ENCODE measurements around the gene ATMIN.

The ATMIN gene

GRCh38 chr16:81029930-81030604 lies 5.6 kb upstream of the ATMIN start:
- Histone ChIP-seq H3K4me3 (ENCODE audit: low read depth in 1 of 5, low read length in 5 of 5) (no peak overlapping the region), H3K9ac (ENCODE audit: low read length in 5 of 5) (no peak overlapping the region), H3K9me3 (ENCODE audit: control insufficient read depth in 5 of 5, low read length in 5 of 5) (no peaks in the 10 kb centered on the region), H3K27me3 (ENCODE audit: control insufficient read depth in 5 of 5, insufficient read depth in 4 of 5, low read length in 5 of 5) (no peaks in the 10 kb centered on the region), H3K27ac (ENCODE audit: low read depth, low read length) (no peak overlapping the region), H3K4me1 (ENCODE audit: control insufficient read depth in 5 of 5, insufficient read depth in 5 of 5, low read length in 5 of 5) (no peaks in the 10 kb centered on the region), H3K36me3 (ENCODE audit: control insufficient read depth in 5 of 5, insufficient read depth in 5 of 5, low read length in 5 of 5) (peaks cover 0 to 8% (median 3%) of the 10 kb centered on the region in 5 donors)

- Histone ChIP-seq H3K27ac (ENCODE audit: low read depth, low read length) (peak overlapping the region; percentile 70), H3K9ac (ENCODE audit: low read length in 5 of 5) (peak overlapping the region; percentile 86 to 91 (median 88)), H3K27me3 (ENCODE audit: control insufficient read depth in 5 of 5, insufficient read depth in 4 of 5, low read length in 5 of 5) (no peaks in the 10 kb centered on the region), H3K4me3 (ENCODE audit: low read depth in 1 of 5, low read length in 5 of 5) (peak overlapping the region; percentile 78 to 91 (median 81)), H3K36me3 (ENCODE audit: control insufficient read depth in 5 of 5, insufficient read depth in 5 of 5, low read length in 5 of 5) (peaks cover 0 to 7% (median 0%) of the 10 kb centered on the region in 5 donors), H3K4me1 (ENCODE audit: control insufficient read depth in 5 of 5, insufficient read depth in 5 of 5, low read length in 5 of 5) (peaks cover 4 to 25% (median 20%) of the 10 kb centered on the region in 5 donors), H3K9me3 (ENCODE audit: control insufficient read depth in 5 of 5, low read length in 5 of 5) (no peaks in the 10 kb centered on the region)
These were observed 521 bp downstream of the ATMIN start for GRCh38 chr16:81035975-81036750.

GRCh38 chr16:81036751-81037350 lies 1.2 kb downstream of the ATMIN start:
- H3K36me3 ChIP-seq (ENCODE audit: control insufficient read depth in 5 of 5, insufficient read depth in 5 of 5, low read length in 5 of 5) = peaks cover under 1 to 14% (median 6%) of the 10 kb centered on the region in 5 donors
- peak overlapping the region; percentile 70 for H3K27ac ChIP-seq (ENCODE audit: low read depth, low read length)
- peak overlapping the region; percentile 86 to 91 (median 88) for H3K9ac ChIP-seq (ENCODE audit: low read length in 5 of 5)
- H3K4me1 ChIP-seq (ENCODE audit: control insufficient read depth in 5 of 5, insufficient read depth in 5 of 5, low read length in 5 of 5) = peaks cover 4 to 25% (median 20%) of the 10 kb centered on the region in 5 donors
- H3K4me3 ChIP-seq (ENCODE audit: low read depth in 1 of 5, low read length in 5 of 5) = peak overlapping the region; percentile 78 to 91 (median 81)
- H3K9me3 ChIP-seq (ENCODE audit: control insufficient read depth in 5 of 5, low read length in 5 of 5) = no peaks in the 10 kb centered on the region
- H3K27me3 ChIP-seq (ENCODE audit: control insufficient read depth in 5 of 5, insufficient read depth in 4 of 5, low read length in 5 of 5) = no peaks in the 10 kb centered on the region

GRCh38 chr16:81040131-81040530 lies 4.5 kb downstream of the ATMIN start:
- Histone ChIP-seq H3K27me3 (ENCODE audit: control insufficient read depth in 5 of 5, insufficient read depth in 4 of 5, low read length in 5 of 5) (no peaks in the 10 kb centered on the region), H3K4me3 (ENCODE audit: low read depth in 1 of 5, low read length in 5 of 5) (no peak overlapping the region), H3K27ac (ENCODE audit: low read depth, low read length) (no peak overlapping the region), H3K9ac (ENCODE audit: low read length in 5 of 5) (no peak overlapping the region), H3K36me3 (ENCODE audit: control insufficient read depth in 5 of 5, insufficient read depth in 5 of 5, low read length in 5 of 5) (peaks cover 29 to 46% (median 37%) of the 10 kb centered on the region in 5 donors), H3K4me1 (ENCODE audit: control insufficient read depth in 5 of 5, insufficient read depth in 5 of 5, low read length in 5 of 5) (peaks cover 4 to 25% (median 20%) of the 10 kb centered on the region in 5 donors), H3K9me3 (ENCODE audit: control insufficient read depth in 5 of 5, low read length in 5 of 5) (no peaks in the 10 kb centered on the region)

GRCh38 chr16:81040842-81041241 lies 5.2 kb downstream of the ATMIN start:
- no peaks in the 10 kb centered on the region for H3K9me3 ChIP-seq (ENCODE audit: control insufficient read depth in 5 of 5, low read length in 5 of 5)
- H3K27ac ChIP-seq (ENCODE audit: low read depth, low read length) = no peak overlapping the region
- H3K9ac ChIP-seq (ENCODE audit: low read length in 5 of 5) = no peak overlapping the region
- H3K27me3 ChIP-seq (ENCODE audit: control insufficient read depth in 5 of 5, insufficient read depth in 4 of 5, low read length in 5 of 5) = no peaks in the 10 kb centered on the region
- peaks cover 32 to 53% (median 44%) of the 10 kb centered on the region in 5 donors for H3K36me3 ChIP-seq (ENCODE audit: control insufficient read depth in 5 of 5, insufficient read depth in 5 of 5, low read length in 5 of 5)
- H3K4me1 ChIP-seq (ENCODE audit: control insufficient read depth in 5 of 5, insufficient read depth in 5 of 5, low read length in 5 of 5) = peaks cover 4 to 22% (median 16%) of the 10 kb centered on the region in 5 donors
- H3K4me3 ChIP-seq (ENCODE audit: low read depth in 1 of 5, low read length in 5 of 5) = no peak overlapping the region

- Histone ChIP-seq H3K27me3 (ENCODE audit: control insufficient read depth in 5 of 5, insufficient read depth in 4 of 5, low read length in 5 of 5) (no peaks in the 10 kb centered on the region), H3K4me1 (ENCODE audit: control insufficient read depth in 5 of 5, insufficient read depth in 5 of 5, low read length in 5 of 5) (peaks cover 2 to 18% (median 11%) of the 10 kb centered on the region in 5 donors), H3K4me3 (ENCODE audit: low read depth in 1 of 5, low read length in 5 of 5) (no peak overlapping the region), H3K27ac (ENCODE audit: low read depth, low read length) (no peak overlapping the region), H3K9me3 (ENCODE audit: control insufficient read depth in 5 of 5, low read length in 5 of 5) (no peaks in the 10 kb centered on the region), H3K36me3 (ENCODE audit: control insufficient read depth in 5 of 5, insufficient read depth in 5 of 5, low read length in 5 of 5) (peaks cover 32 to 56% (median 44%) of the 10 kb centered on the region in 5 donors), H3K9ac (ENCODE audit: low read length in 5 of 5) (no peak overlapping the region)
These were observed 6.1 kb downstream of the ATMIN start for GRCh38 chr16:81041696-81042095.

- no peak overlapping the region for H3K27ac ChIP-seq (ENCODE audit: low read depth, low read length)
- no peaks in the 10 kb centered on the region for H3K27me3 ChIP-seq (ENCODE audit: control insufficient read depth in 5 of 5, insufficient read depth in 4 of 5, low read length in 5 of 5)
- no peak overlapping the region for H3K4me3 ChIP-seq (ENCODE audit: low read depth in 1 of 5, low read length in 5 of 5)
- peaks cover 32 to 56% (median 44%) of the 10 kb centered on the region in 5 donors for H3K36me3 ChIP-seq (ENCODE audit: control insufficient read depth in 5 of 5, insufficient read depth in 5 of 5, low read length in 5 of 5)
- H3K9ac ChIP-seq (ENCODE audit: low read length in 5 of 5) = no peak overlapping the region
- H3K4me1 ChIP-seq (ENCODE audit: control insufficient read depth in 5 of 5, insufficient read depth in 5 of 5, low read length in 5 of 5) = peaks cover 0 to 10% (median 2%) of the 10 kb centered on the region in 5 donors
- no peaks in the 10 kb centered on the region for H3K9me3 ChIP-seq (ENCODE audit: control insufficient read depth in 5 of 5, low read length in 5 of 5)
These were observed 7.2 kb downstream of the ATMIN start for GRCh38 chr16:81042821-81043220.

- no peaks in the 10 kb centered on the region for H3K36me3 ChIP-seq (ENCODE audit: control insufficient read depth in 5 of 5, insufficient read depth in 5 of 5, low read length in 5 of 5)
- no peak overlapping the region for H3K9ac ChIP-seq (ENCODE audit: low read length in 5 of 5)
- no peak overlapping the region for H3K27ac ChIP-seq (ENCODE audit: low read depth, low read length)
- peaks cover 0 to 3% (median 0%) of the 10 kb centered on the region in 5 donors for H3K9me3 ChIP-seq (ENCODE audit: control insufficient read depth in 5 of 5, low read length in 5 of 5)
- H3K4me1 ChIP-seq (ENCODE audit: control insufficient read depth in 5 of 5, insufficient read depth in 5 of 5, low read length in 5 of 5) = no peaks in the 10 kb centered on the region
- no peak overlapping the region for H3K4me3 ChIP-seq (ENCODE audit: low read depth in 1 of 5, low read length in 5 of 5)
- H3K27me3 ChIP-seq (ENCODE audit: control insufficient read depth in 5 of 5, insufficient read depth in 4 of 5, low read length in 5 of 5) = no peaks in the 10 kb centered on the region
These were observed 18.1 kb downstream of the ATMIN start for GRCh38 chr16:81053761-81054160.

GRCh38 chr16:81060576-81061306 lies 25.1 kb downstream of the ATMIN start:
- no peaks in the 10 kb centered on the region for H3K36me3 ChIP-seq (ENCODE audit: control insufficient read depth in 5 of 5, insufficient read depth in 5 of 5, low read length in 5 of 5)
- H3K9me3 ChIP-seq (ENCODE audit: control insufficient read depth in 5 of 5, low read length in 5 of 5) = no peaks in the 10 kb centered on the region
- no peak overlapping the region for H3K9ac ChIP-seq (ENCODE audit: low read length in 5 of 5)
- no peaks in the 10 kb centered on the region for H3K4me1 ChIP-seq (ENCODE audit: control insufficient read depth in 5 of 5, insufficient read depth in 5 of 5, low read length in 5 of 5)
- no peaks in the 10 kb centered on the region for H3K27me3 ChIP-seq (ENCODE audit: control insufficient read depth in 5 of 5, insufficient read depth in 4 of 5, low read length in 5 of 5)
- H3K4me3 ChIP-seq (ENCODE audit: low read depth in 1 of 5, low read length in 5 of 5) = no peak overlapping the region
- no peak overlapping the region for H3K27ac ChIP-seq (ENCODE audit: low read depth, low read length)
